Pulmonary artery endothelial cell (primary cell): ENCODE results near the gene STAG1. TPM values are rescaled to one million over a fixed set of nuclear protein-coding genes. Genes with fewer than 3 reads are reported as not detected.
"Not testable (repeated sequence)": the region's sequence is repeated elsewhere in the genome, so short reads cannot be mapped to it uniquely, and the experiment has no call there.

Source experiments
- DNase-seq: peaks from one replicate; pipeline ENCODE4 v3.0.0-alpha.2; 2011; ENCODE audit warnings: low read depth, low spot score
- total RNA-seq: library from RNA; depleted of rRNA; stranded (reverse); fragments of >200 nt; gene quantifications from 2 replicates; pipeline ENCODE4 v1.2.3, GENCODE V29; 2014

The STAG1 gene
- total RNA-seq, 1 donor from 2014 or later = 32.9 TPM

GRCh38 chr3:136708333-136708985 lies 43.7 kb downstream of the STAG1 start:
- DNase-seq = no peak

GRCh38 chr3:136703429-136703828 lies 48.7 kb downstream of the STAG1 start:
- DNase-seq = no peak

- no peak for DNase-seq
Measured at GRCh38 chr3:136699271-136699828, 52.8 kb downstream of the STAG1 start.

- DNase-seq = no peak
Measured at GRCh38 chr3:136698361-136698760, 53.8 kb downstream of the STAG1 start.

- DNase-seq = no peak
Measured at GRCh38 chr3:136696797-136697196, 55.4 kb downstream of the STAG1 start.

- no peak for DNase-seq
Measured at GRCh38 chr3:136694321-136694720, 57.9 kb downstream of the STAG1 start.

- no peak for DNase-seq
Measured at GRCh38 chr3:136690599-136690998, 61.6 kb downstream of the STAG1 start.

GRCh38 chr3:136685882-136686281 lies 66.3 kb downstream of the STAG1 start:
- DNase-seq = no peak

- no peak for DNase-seq
Measured at GRCh38 chr3:136682740-136683312, 69.4 kb downstream of the STAG1 start.

GRCh38 chr3:136678981-136679380 lies 73.2 kb downstream of the STAG1 start:
- no peak for DNase-seq

GRCh38 chr3:136676009-136676408 lies 76.2 kb downstream of the STAG1 start:
- no peak for DNase-seq

GRCh38 chr3:136675150-136675858 lies 76.9 kb downstream of the STAG1 start:
- no peak for DNase-seq

GRCh38 chr3:136672457-136672856 lies 79.7 kb downstream of the STAG1 start:
- no peak for DNase-seq

GRCh38 chr3:136671921-136672320 lies 80.3 kb downstream of the STAG1 start:
- DNase-seq = no peak

- no peak for DNase-seq
Measured at GRCh38 chr3:136670166-136670565, 82.0 kb downstream of the STAG1 start.

- peak; percentile 7 for DNase-seq
Measured at GRCh38 chr3:136667081-136667480, 85.1 kb downstream of the STAG1 start.

GRCh38 chr3:136666301-136666700 lies 85.9 kb downstream of the STAG1 start:
- DNase-seq = not testable (repeated sequence)

GRCh38 chr3:136664771-136665170 lies 87.4 kb downstream of the STAG1 start:
- DNase-seq = no peak

GRCh38 chr3:136661282-136661681 lies 90.9 kb downstream of the STAG1 start:
- no peak for DNase-seq

- no peak for DNase-seq
Measured at GRCh38 chr3:136658946-136659682, 93.1 kb downstream of the STAG1 start.

- DNase-seq = no peak
Measured at GRCh38 chr3:136657526-136657925, 94.7 kb downstream of the STAG1 start.

GRCh38 chr3:136653628-136654027 lies 98.5 kb downstream of the STAG1 start:
- no peak for DNase-seq
